NCI-H524 treated with DMSO at 0.1 percent for 48 hours (cell line): Measurements from ENCODE around the gene STAG1.

ENCODE experiments used
- DNase-seq: peaks from one replicate; lab custom pipeline; 2025; lab: John Stamatoyannopoulos, UW

STAG1 gene

GRCh38 chr3:136330900-136331299 lies 421.3 kb downstream of the STAG1 start:
- DNase-seq: no peak

- no peak for DNase-seq
Observed at GRCh38 chr3:136329593-136329992, 422.6 kb downstream of the STAG1 start.

GRCh38 chr3:136327671-136328070 lies 424.5 kb downstream of the STAG1 start:
- no peak for DNase-seq

- DNase-seq: no peak
Observed at GRCh38 chr3:136326316-136326715, 425.9 kb downstream of the STAG1 start.

GRCh38 chr3:136311968-136312367 lies 440.2 kb downstream of the STAG1 start:
- no peak for DNase-seq

- no peak for DNase-seq
Observed at GRCh38 chr3:136311261-136311660, 440.9 kb downstream of the STAG1 start.

- no peak for DNase-seq
Observed at GRCh38 chr3:136305879-136306278, 446.3 kb downstream of the STAG1 start.

GRCh38 chr3:136300444-136300843 lies 451.7 kb downstream of the STAG1 start:
- DNase-seq: no peak

- DNase-seq: no peak
Observed at GRCh38 chr3:136297826-136298225, 454.4 kb downstream of the STAG1 start.

GRCh38 chr3:136296960-136297359 lies 455.2 kb downstream of the STAG1 start:
- DNase-seq: no peak

- DNase-seq: no peak
Observed at GRCh38 chr3:136294176-136294575, 458.0 kb downstream of the STAG1 start.

GRCh38 chr3:136293279-136293678 lies 458.9 kb downstream of the STAG1 start:
- no peak for DNase-seq

- DNase-seq: no peak
Observed at GRCh38 chr3:136292500-136292899, 459.7 kb downstream of the STAG1 start.

GRCh38 chr3:136291302-136291701 lies 460.9 kb downstream of the STAG1 start:
- no peak for DNase-seq
